Prostate gland (tissue), 2 donors: ENCODE results near the gene ZCCHC8. TPM values are rescaled to one million over a fixed set of nuclear protein-coding genes. Genes with fewer than 3 reads are reported as not detected.
"Not testable (repeated sequence)": the region's sequence is repeated elsewhere in the genome, so short reads cannot be mapped to it uniquely, and the experiment has no call there.

Experiments
- DNase-seq: peaks from one replicate; pipeline ENCODE4 v3.0.0-alpha.2; 2019; ENCODE audit warnings: low spot score
- H3K27ac ChIP-seq, 2 donors: fragments of 200-600 bp; sonication (generic); 2 replicates each; pipeline ENCODE4 v1.5.1; 2017 to 2019
- H3K27me3 ChIP-seq: fragments of 200-600 bp; sonication (generic); replicated peaks from 2 replicates; pipeline ENCODE4 v1.5.1; 2019; ENCODE audit not compliant: insufficient read depth
- H3K36me3 ChIP-seq, 2 donors: fragments of 200-600 bp; sonication (generic); 1 replicate in 1 of 2; 2 replicates in 1 of 2; pipeline versions ENCODE4 v1.5.1 to v1.8.1; 2017 to 2019
- H3K4me1 ChIP-seq: fragments of 200-600 bp; sonication (generic); replicated peaks from 2 replicates; pipeline ENCODE4 v1.5.1; 2019
- H3K4me3 ChIP-seq, 2 donors: fragments of 200-600 bp; sonication (generic); 2 replicates each; pipeline ENCODE4 v1.5.1; 2017 to 2019
- H3K9me3 ChIP-seq: fragments of 200-600 bp; sonication (generic); 2 replicates; pipeline ENCODE4 v1.5.1; 2017
- POLR2A ChIP-seq: fragments of 450-650 bp; IDR thresholded peaks from one replicate; pipeline ENCODE4 v1.6.1; 2016; ENCODE audit warnings: antibody characterized with exemption, mild to moderate bottlenecking
- POLR2AphosphoS5 ChIP-seq: sonication (generic); formaldehyde crosslinking; IDR thresholded peaks from one replicate; pipeline ENCODE4 v1.6.1; 2017; ENCODE audit warnings: antibody characterized with exemption
- WGBS: methylation state at CpG from one replicate; pipeline ENCODE4 v1.1.5; 2018; 5-methylcytosine and 5-hydroxymethylcytosine counted together
- intact Hi-C: fragments of 100-400 bp; cut with DNase I; formaldehyde crosslinking; loops from one replicate; pipeline ENCODE4 v1.14.2; 2022
- total RNA-seq, 2 donors: library from RNA; depleted of rRNA; stranded (reverse); fragments of >200 nt; gene quantifications; one replicate each; pipeline ENCODE4 v1.1.0, GENCODE V29; 2016
- TF ChIP-seq, protein P1 (sequence below), 4 experiments: fragments of 200-600 bp in 2 of 4; fragments of 450-650 bp in 2 of 4; sonication (generic) in 2 of 4; IDR thresholded peaks; 1 replicate in 3 of 4; 2 replicates in 1 of 4; pipeline ENCODE4 v1.5.1; 2016 to 2019; ENCODE audit warnings: antibody characterized with exemption in 4 of 4, mild to moderate bottlenecking in 2 of 4, moderate library complexity in 2 of 4

The ZCCHC8 gene
- total RNA-seq, 2 donors from 2014 or later, result 17.3 to 20.1 TPM

DNA sequence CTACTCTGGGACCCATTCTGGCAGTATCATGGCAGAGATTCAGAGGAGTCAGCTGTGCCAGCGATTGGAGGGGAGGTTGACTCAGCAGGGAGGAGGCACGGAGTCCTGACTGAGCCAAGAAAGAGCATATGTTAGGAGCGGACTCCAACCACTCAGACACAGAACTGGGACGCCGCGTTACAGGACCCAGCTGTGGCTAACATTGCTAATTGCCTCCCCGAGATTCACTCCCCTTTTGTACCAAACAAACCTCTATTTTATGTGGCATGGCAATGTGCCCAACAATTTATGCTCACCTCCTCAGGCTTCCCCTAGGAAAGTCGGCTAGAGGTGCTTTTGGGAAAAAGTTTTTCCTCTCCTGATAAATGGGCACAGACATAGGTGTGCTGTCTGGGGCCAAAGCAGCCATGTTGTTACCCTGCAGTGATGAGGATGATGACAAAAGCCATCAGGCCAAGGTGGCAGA is 63.0 kb downstream of the ZCCHC8 start:
- H3K4me3 ChIP-seq, result no peak overlapping the region
- H3K9me3 ChIP-seq, result no peaks in the 10 kb centered on the region
- no peaks in the 10 kb centered on the region for H3K36me3 ChIP-seq
- no peaks in the 10 kb centered on the region for H3K4me1 ChIP-seq
- DNase-seq, result peak; percentile 60
- 10% methylated on average over 8 of the region's 8 CpGs for WGBS
- intact Hi-C loops, result no loop called here
- peak overlapping the region in 1 of 2 donors; percentile 33 for H3K27ac ChIP-seq
- TF ChIP-seq POLR2A (no peak), POLR2AphosphoS5 (peak; percentile 65)
- no peaks in the 10 kb centered on the region for H3K27me3 ChIP-seq

DNA sequence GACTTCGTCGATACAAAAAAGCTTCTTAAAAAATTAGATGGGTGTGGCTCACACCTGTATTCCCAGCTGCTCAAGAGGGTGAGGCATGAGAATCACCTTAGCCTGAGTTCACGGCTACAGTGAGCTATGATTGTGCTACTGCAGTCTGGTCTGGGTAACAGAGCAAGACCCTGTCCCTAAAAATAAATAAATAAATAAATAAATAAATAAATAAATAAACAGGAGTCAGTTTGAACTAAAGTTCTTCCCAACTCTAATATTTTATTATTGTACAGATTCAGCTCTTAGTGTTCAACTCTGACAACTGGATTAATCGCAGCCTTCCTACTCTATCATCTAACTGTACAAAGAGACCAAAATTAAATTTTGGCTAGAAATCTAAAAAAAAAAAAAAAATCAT is 65.5 kb downstream of the ZCCHC8 start:
- TF ChIP-seq, protein P1, sequence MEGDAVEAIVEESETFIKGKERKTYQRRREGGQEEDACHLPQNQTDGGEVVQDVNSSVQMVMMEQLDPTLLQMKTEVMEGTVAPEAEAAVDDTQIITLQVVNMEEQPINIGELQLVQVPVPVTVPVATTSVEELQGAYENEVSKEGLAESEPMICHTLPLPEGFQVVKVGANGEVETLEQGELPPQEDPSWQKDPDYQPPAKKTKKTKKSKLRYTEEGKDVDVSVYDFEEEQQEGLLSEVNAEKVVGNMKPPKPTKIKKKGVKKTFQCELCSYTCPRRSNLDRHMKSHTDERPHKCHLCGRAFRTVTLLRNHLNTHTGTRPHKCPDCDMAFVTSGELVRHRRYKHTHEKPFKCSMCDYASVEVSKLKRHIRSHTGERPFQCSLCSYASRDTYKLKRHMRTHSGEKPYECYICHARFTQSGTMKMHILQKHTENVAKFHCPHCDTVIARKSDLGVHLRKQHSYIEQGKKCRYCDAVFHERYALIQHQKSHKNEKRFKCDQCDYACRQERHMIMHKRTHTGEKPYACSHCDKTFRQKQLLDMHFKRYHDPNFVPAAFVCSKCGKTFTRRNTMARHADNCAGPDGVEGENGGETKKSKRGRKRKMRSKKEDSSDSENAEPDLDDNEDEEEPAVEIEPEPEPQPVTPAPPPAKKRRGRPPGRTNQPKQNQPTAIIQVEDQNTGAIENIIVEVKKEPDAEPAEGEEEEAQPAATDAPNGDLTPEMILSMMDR (IDR thresholded peaks at IDR 0.05), result no peak
- no peak for TF ChIP-seq POLR2AphosphoS5
- TF ChIP-seq POLR2A, result no peak
- Histone ChIP-seq H3K9me3 (no peaks in the 10 kb centered on the region), H3K27ac (no peak overlapping the region), H3K27me3 (no peaks in the 10 kb centered on the region), H3K4me3 (no peak overlapping the region), H3K36me3 (no peaks in the 10 kb centered on the region), H3K4me1 (no peaks in the 10 kb centered on the region)
- WGBS, result 87% methylated on average over 4 of the region's 4 CpGs
- intact Hi-C loops, result no loop called here
- DNase-seq, result no peak

DNA sequence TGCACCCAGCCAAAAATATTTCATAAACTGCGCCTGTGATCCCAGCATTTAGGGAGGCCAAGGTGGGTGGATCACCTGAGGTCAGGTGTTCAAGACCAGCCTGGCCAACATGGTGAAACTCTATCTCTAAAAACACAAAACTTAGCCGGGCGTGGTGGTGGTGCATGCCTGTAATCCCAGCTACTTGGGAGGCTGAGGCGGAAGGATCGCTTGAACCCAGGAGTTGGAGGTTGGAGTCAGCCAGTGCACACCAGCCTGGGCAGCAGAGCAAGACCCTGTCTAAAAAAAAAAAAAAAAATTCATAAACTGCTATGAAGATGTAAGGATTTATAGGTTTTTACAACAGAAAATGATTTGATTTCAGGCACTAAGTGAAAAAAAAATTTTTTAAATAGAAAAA is 71.7 kb downstream of the ZCCHC8 start:
- intact Hi-C loops, H3K4me1 ChIP-seq, DNase-seq, H3K36me3 ChIP-seq, H3K4me3 ChIP-seq, H3K27ac ChIP-seq, H3K27me3 ChIP-seq, H3K9me3 ChIP-seq: not testable (repeated sequence)
- WGBS, result 96% methylated on average over 5 of the region's 5 CpGs

DNA sequence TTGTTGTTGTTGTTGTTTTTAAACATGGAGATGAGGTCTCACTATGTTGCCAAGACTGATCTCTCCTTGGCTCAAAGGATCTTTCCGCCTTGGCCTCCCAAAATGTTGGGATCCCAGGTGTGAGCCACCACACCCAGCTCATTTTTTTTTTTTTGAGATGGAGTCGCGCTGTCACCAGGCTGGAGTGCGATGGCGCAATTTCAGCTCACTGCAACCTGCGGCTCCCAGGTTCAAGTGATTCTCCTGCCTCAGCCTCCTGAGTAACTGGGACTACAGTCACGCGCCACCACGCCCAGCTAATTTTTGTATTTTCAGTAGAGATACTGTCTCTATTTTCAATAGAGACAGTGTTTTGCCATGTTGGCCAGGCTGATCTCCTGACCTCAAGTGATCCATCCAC is 73.3 kb downstream of the ZCCHC8 start:
- H3K36me3 ChIP-seq, result no peaks in the 10 kb centered on the region
- H3K4me3 ChIP-seq, result no peak overlapping the region
- intact Hi-C loops, result no loop called here
- no peaks in the 10 kb centered on the region for H3K27me3 ChIP-seq
- H3K27ac ChIP-seq, result peak overlapping the region in 1 of 2 donors; percentile 58
- 99% methylated on average over 9 of the region's 9 CpGs for WGBS
- no peaks in the 10 kb centered on the region for H3K9me3 ChIP-seq
- H3K4me1 ChIP-seq, result no peaks in the 10 kb centered on the region
- TF ChIP-seq, protein P1 (IDR thresholded peaks at IDR 0.05), result no peak
- TF ChIP-seq POLR2A, result no peak
- TF ChIP-seq POLR2AphosphoS5, result no peak
- no peak for DNase-seq

DNA sequence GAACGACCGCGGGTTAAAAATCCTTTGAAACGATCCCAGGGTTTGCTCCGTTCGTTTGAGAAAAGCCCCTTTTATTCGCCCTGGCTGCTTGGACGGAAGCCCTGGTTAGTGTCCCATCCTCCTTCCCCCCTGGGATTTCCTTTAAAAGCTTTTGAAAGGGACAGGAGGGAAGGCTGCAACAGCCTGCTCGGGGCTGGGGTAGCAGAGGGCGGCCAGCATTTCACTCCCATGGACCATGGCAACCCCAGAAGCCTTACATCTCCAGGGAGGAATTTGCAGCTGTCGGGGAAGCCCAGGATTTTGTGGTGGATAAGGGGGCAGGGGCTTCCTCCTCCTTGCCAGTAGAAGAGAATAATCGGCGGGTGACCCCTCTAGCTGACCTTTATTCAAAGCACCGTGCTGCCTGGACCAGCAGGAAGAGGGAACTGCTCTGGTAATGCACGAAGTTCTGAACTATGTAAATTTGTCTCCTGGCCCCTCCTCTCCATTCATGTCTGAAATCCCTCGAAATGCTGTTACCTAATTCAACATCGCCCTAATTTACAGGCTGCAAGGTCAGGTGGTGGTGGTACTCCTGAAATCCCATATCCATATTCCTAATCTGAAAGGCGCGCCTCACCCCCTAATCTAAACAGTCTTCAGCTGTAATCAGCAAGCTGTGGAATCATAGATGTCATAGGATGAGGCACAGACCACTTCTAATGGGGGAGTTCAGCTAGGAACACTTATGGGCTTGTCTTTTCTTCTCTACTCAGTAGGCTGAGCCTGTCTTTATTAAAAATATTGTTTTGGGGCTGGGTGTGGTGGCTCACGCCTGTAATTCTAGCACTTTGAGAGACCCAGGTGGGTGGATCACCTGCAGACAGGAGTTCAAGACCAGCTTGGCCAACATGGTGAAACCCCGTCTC is 77.2 kb downstream of the ZCCHC8 start:
- Histone ChIP-seq H3K27ac (peak overlapping the region; percentile 79 to 98), H3K4me3 (peak overlapping the region; percentile 78 to 93), H3K36me3 (no peaks in the 10 kb centered on the region), H3K9me3 (no peaks in the 10 kb centered on the region), H3K27me3 (no peaks in the 10 kb centered on the region), H3K4me1 (peaks cover 7% of the 10 kb centered on the region)
- no peak for DNase-seq
- intact Hi-C loops, result no loop called here
- WGBS, result 16% methylated on average over 21 of the region's 21 CpGs
- TF ChIP-seq POLR2A (peak; percentile 36), POLR2AphosphoS5 (no peak)
- TF ChIP-seq, protein P1 (IDR thresholded peaks at IDR 0.05), result no peak

DNA sequence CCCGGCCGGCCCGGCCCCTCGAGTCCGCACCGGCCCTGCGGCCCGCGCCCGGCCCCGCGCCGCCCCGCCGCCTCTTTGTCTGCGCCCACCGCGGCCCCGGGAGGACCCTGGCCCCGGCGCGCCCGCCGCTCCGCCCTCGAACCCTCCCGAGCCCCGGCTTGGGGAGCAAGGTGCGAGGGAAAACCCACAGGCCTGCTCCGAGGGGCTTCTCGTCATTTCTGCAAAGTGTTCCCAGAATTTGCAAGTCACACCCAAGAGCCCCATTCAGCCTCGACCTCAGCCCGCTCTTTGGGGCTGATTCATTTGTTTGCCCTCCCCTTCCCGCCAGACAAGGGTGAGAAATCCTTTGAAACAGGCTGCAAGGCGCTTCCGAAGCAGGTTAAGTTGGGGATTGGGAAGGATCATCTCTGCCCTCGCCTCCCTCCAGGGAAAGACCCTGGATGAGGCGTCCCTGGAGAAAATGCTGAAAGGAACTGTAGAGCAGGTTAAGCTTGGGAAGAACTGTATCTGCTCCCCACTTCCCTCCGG is 77.9 kb downstream of the ZCCHC8 start:
- TF ChIP-seq POLR2AphosphoS5 (no peak), POLR2A (no peak)
- TF ChIP-seq, protein P1 (IDR thresholded peaks at IDR 0.05), result no peak
- under 1% methylated on average over 24 of the region's 39 CpGs for WGBS
- Histone ChIP-seq H3K4me1 (peaks cover 7% of the 10 kb centered on the region), H3K36me3 (no peaks in the 10 kb centered on the region), H3K9me3 (no peaks in the 10 kb centered on the region), H3K27me3 (no peaks in the 10 kb centered on the region), H3K4me3 (peak overlapping the region; percentile 78 to 93), H3K27ac (peak overlapping the region; percentile 79 to 98)
- no peak for DNase-seq
- intact Hi-C loops, result no loop called here
